ENCODE measurements around the gene UFL1.

- TF ChIP-seq EZH2 (IDR thresholded peaks at IDR 0.05; ENCODE audit: borderline replicate concordance, low read depth, low read length, severe bottlenecking) (no peak), CTCF (IDR thresholded peaks at IDR 0.05; ENCODE audit: extremely low read depth in 1 of 2, insufficient read depth in 1 of 2, low read depth in 1 of 2, low read length in 2 of 2) (no peak), MAX (IDR thresholded peaks at IDR 0.05; ENCODE audit: insufficient read depth, insufficient read length) (no peak), JUN (IDR thresholded peaks at IDR 0.05; ENCODE audit: borderline replicate concordance, insufficient read depth, insufficient read length, low read depth) (no peak), POLR2A (IDR thresholded peaks at IDR 0.05; ENCODE audit: low read depth, low read length) (no peak)
Observed at GRCh38 chr6:96576221-96576620, 54.6 kb downstream of the UFL1 start.

Measured in endothelial cell of umbilical vein (primary cell).